NT2/D1 (cell line): ENCODE measurements around the gene CTNND1.

Source experiments
- YY1 ChIP-seq: IDR thresholded peaks from 2 replicates; pipeline ENCODE4 v1.6.1; 2011; ENCODE audit not compliant: insufficient read length, insufficient read depth
- ZNF274 ChIP-seq: IDR thresholded peaks from 2 replicates; pipeline ENCODE4 v1.6.1; 2011; ENCODE audit warnings: mild to moderate bottlenecking, low read depth, low read length

DNA sequence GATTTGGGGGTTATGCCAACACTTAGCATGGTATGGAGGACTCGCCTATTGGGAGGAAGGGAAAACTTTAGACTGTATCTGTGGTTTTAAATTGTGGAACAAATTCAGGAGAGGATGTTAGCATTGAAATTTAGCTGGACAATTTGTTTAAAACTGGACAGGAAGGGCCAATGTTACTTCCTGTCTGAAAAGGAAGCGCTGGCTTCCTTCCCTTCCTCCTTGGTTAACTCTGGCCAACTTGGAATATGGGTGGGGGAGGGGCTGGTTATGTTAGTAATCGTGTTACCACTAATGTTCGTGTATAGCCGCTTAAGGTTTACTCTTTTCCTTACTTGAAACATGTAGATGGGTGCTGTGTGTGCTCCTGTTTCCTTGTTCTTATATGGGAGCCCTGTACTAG is 13.9 kb downstream of the CTNND1 start:
- TF ChIP-seq ZNF274 = no peak
- no peak for TF ChIP-seq YY1
